Breast epithelium (tissue), 4 donors: ENCODE results near the gene TMTC2. TPM values are rescaled to one million over a fixed set of nuclear protein-coding genes. Genes with fewer than 3 reads are reported as not detected.

Source experiments
- DNase-seq, 2 donors: peaks; one replicate each; pipeline ENCODE4 v3.0.0-alpha.2; 2019; ENCODE audit warnings: low spot score in 2 of 2
- H3K27ac ChIP-seq, 2 donors: fragments of 200-600 bp; sonication (generic) in 1 of 2; one replicate each; pipeline ENCODE4 v1.5.1; 2016 to 2019; ENCODE audit warnings: mild to moderate bottlenecking in 1 of 2
- H3K27me3 ChIP-seq, 2 donors: fragments of 200-600 bp; sonication (generic) in 1 of 2; one replicate each; pipeline versions ENCODE4 v1.5.1 to v1.6.0; 2017 to 2019; ENCODE audit warnings: control low read depth in 1 of 2, mild to moderate bottlenecking in 1 of 2
- H3K36me3 ChIP-seq: fragments of 200-600 bp; one replicate; pipeline ENCODE4 v1.5.1; 2019
- H3K4me1 ChIP-seq, 2 donors: fragments of 200-600 bp; sonication (generic); one replicate each; pipeline ENCODE4 v1.5.1; 2016 to 2019; ENCODE audit warnings: control low read depth in 1 of 2
- H3K4me3 ChIP-seq, 3 donors: fragments of 200-600 bp; sonication (generic); 1 replicate in 2 of 3; 2 replicates in 1 of 3; pipeline ENCODE4 v1.5.1; 2016 to 2019; ENCODE audit warnings: mild to moderate bottlenecking in 3 of 3, moderate library complexity in 2 of 3
- H3K9me3 ChIP-seq, 2 donors: fragments of 200-600 bp; sonication (generic) in 1 of 2; one replicate each; pipeline ENCODE4 v1.5.1; 2016 to 2019; ENCODE audit warnings: control low read depth in 1 of 2
- CTCF ChIP-seq, 3 donors: fragments of 450-650 bp; IDR thresholded peaks; one replicate each; pipeline ENCODE4 v1.5.1; 2016 to 2017; ENCODE audit warnings: antibody characterized with exemption in 3 of 3, mild to moderate bottlenecking in 3 of 3, moderate library complexity in 3 of 3
- POLR2A ChIP-seq: fragments of 450-650 bp; IDR thresholded peaks from one replicate; pipeline ENCODE4 v1.6.1; 2016; ENCODE audit warnings: antibody characterized with exemption, mild to moderate bottlenecking, moderate library complexity
- POLR2AphosphoS5 ChIP-seq, 3 donors: sonication (generic); formaldehyde crosslinking; IDR thresholded peaks; one replicate each; pipeline ENCODE4 v1.6.1; 2017; ENCODE audit warnings: antibody characterized with exemption in 3 of 3
- intact Hi-C: fragments of 100-400 bp; cut with DNase I; formaldehyde crosslinking; loops from one replicate; pipeline ENCODE4 v1.15.1; 2023; ENCODE audit warnings: low total_unique reads
- total RNA-seq, 3 donors: library from RNA; depleted of rRNA; stranded (reverse); fragments of >200 nt; gene quantifications; one replicate each; pipeline ENCODE4 v1.1.0, GENCODE V29; 2016

TMTC2 gene
- total RNA-seq, 3 donors from 2014 or later, result 7.0 to 28.8 (median 19.3) TPM

GRCh38 chr12:83057436-83057835, 370.7 kb downstream of the TMTC2 start:
- no peaks in the 10 kb centered on the region for H3K36me3 ChIP-seq
- no peaks in the 10 kb centered on the region for H3K4me1 ChIP-seq

GRCh38 chr12:83059107-83059506, 372.4 kb downstream of the TMTC2 start:
- no peak overlapping the region for H3K27ac ChIP-seq
- H3K4me1 ChIP-seq, result no peaks in the 10 kb centered on the region
- intact Hi-C loops, result no loop called here
- no peak overlapping the region for H3K4me3 ChIP-seq
- H3K36me3 ChIP-seq, result no peaks in the 10 kb centered on the region
- no peak for TF ChIP-seq POLR2AphosphoS5 (IDR thresholded peaks at IDR 0.05)
- TF ChIP-seq CTCF (IDR thresholded peaks at IDR 0.05), result no peak
- TF ChIP-seq POLR2A, result no peak
- DNase-seq, result no peak
- H3K27me3 ChIP-seq, result no peaks in the 10 kb centered on the region
- no peaks in the 10 kb centered on the region for H3K9me3 ChIP-seq

More at GRCh38 chr12:83057436-83057835, 370.7 kb downstream of the TMTC2 start:
- Histone ChIP-seq H3K27ac (no peak overlapping the region), H3K4me3 (no peak overlapping the region), H3K27me3 (no peaks in the 10 kb centered on the region), H3K9me3 (no peaks in the 10 kb centered on the region)
- DNase-seq, result no peak
- TF ChIP-seq POLR2AphosphoS5 (IDR thresholded peaks at IDR 0.05), result no peak
- no peak for TF ChIP-seq CTCF (IDR thresholded peaks at IDR 0.05)
- no peak for TF ChIP-seq POLR2A
- intact Hi-C loops, result no loop called here

- no peaks in the 10 kb centered on the region for H3K27me3 ChIP-seq
- H3K9me3 ChIP-seq, result no peaks in the 10 kb centered on the region
- TF ChIP-seq POLR2AphosphoS5 (IDR thresholded peaks at IDR 0.05) (no peak), CTCF (IDR thresholded peaks at IDR 0.05) (no peak), POLR2A (no peak)
- DNase-seq, result no peak
- H3K4me3 ChIP-seq, result no peak overlapping the region
- H3K4me1 ChIP-seq, result no peaks in the 10 kb centered on the region
- H3K27ac ChIP-seq, result no peak overlapping the region
- H3K36me3 ChIP-seq, result no peaks in the 10 kb centered on the region
- intact Hi-C loops, result no loop called here
Measured at GRCh38 chr12:83065562-83065961, 378.9 kb downstream of the TMTC2 start.

- H3K27me3 ChIP-seq, result no peaks in the 10 kb centered on the region
- no peak for DNase-seq
- H3K27ac ChIP-seq, result no peak overlapping the region
- H3K4me1 ChIP-seq, result no peaks in the 10 kb centered on the region
- no peak for TF ChIP-seq POLR2A
- TF ChIP-seq POLR2AphosphoS5 (IDR thresholded peaks at IDR 0.05), result no peak
- TF ChIP-seq CTCF (IDR thresholded peaks at IDR 0.05), result no peak
- intact Hi-C loops, result no loop called here
- no peaks in the 10 kb centered on the region for H3K36me3 ChIP-seq
- H3K9me3 ChIP-seq, result no peaks in the 10 kb centered on the region
- H3K4me3 ChIP-seq, result no peak overlapping the region
Measured at GRCh38 chr12:83067981-83068380, 381.3 kb downstream of the TMTC2 start.

DNA sequence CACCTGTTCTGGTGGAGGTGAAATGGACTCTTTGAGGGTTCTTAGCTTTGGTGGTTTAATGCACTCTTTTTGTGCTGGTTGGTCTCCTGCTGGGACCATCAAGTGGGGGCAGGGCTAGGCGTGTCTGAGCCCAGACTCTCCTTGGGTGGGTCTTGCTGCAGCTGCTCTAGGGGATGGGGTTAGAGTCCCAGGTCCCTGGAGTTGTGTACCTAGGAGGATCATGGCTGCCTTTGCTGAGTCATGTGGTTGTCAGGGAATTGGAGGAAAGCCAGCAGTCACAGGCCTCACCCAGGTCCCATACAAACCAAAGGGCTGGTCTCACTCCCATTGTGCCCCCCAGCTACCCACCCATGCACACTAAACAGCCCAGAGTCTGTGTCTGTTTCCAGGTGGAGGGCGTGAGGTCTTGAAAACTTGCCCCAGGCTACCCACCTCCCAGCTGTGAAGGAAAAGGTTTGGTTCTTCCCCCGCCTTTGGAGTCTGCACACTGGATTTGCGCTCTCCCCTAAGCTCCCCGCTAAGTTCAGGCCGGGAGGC, 387.7 kb downstream of the TMTC2 start:
- intact Hi-C loops, result no loop called here
- TF ChIP-seq POLR2AphosphoS5 (IDR thresholded peaks at IDR 0.05) (no peak), CTCF (IDR thresholded peaks at IDR 0.05) (no peak), POLR2A (no peak)
- no peak overlapping the region for H3K4me3 ChIP-seq

More for the DNA sequence above, 387.7 kb downstream of the TMTC2 start:
- Histone ChIP-seq H3K27me3 (no peaks in the 10 kb centered on the region), H3K27ac (no peak overlapping the region), H3K9me3 (no peaks in the 10 kb centered on the region), H3K36me3 (no peaks in the 10 kb centered on the region), H3K4me1 (no peaks in the 10 kb centered on the region)
- no peak for DNase-seq
